HepG2 (cell line): Measurements from ENCODE around the gene APBB2. TPM values are rescaled to one million over a fixed set of nuclear protein-coding genes. Genes with fewer than 3 reads are reported as not detected.

Experiments
- GATA4 ChIP-seq: sonication (generic); IDR thresholded peaks from 2 replicates; pipeline ENCODE4 v1.6.1; 2016; ENCODE audit warnings: antibody characterized with exemption, low read depth, borderline replicate concordance
- KDM3A ChIP-seq: IDR thresholded peaks from 2 replicates; pipeline ENCODE4 v1.6.1; 2018; ENCODE audit warnings: low read depth, missing compliant biosample characterization
- NCOR1 ChIP-seq: fragments of 200-600 bp; sonication (generic); IDR thresholded peaks from 2 replicates; pipeline ENCODE4 v1.7.0; 2017; ENCODE audit warnings: antibody characterized with exemption, low read length, borderline replicate concordance
- NFAT5 ChIP-seq: sonication (generic); formaldehyde crosslinking; IDR thresholded peaks from 2 replicates; pipeline ENCODE4 v1.4.0; 2020; ENCODE audit warnings: missing genetic modification reagents
- SOX13 ChIP-seq, 3 experiments: fragments of 450-650 bp in 1 of 3; sonication (generic) in 1 of 3; formaldehyde crosslinking in 1 of 3; IDR thresholded peaks in 2 of 3; conservative IDR thresholded peaks in 1 of 3; 2 replicates each; pipeline versions ENCODE4 v1.5.0 to v1.6.1; 2016 to 2020; ENCODE audit warnings: antibody characterized with exemption in 1 of 3, mild to moderate bottlenecking in 1 of 3, missing compliant biosample characterization in 1 of 3, missing genetic modification reagents in 1 of 3, moderate library complexity in 1 of 3
- SP1 ChIP-seq, 2 experiments: fragments of 450-650 bp in 1 of 2; sonication (generic) in 1 of 2; formaldehyde crosslinking in 1 of 2; IDR thresholded peaks; 2 replicates each; pipeline versions ENCODE4 v1.4.0 to v1.6.1; 2016 to 2020; ENCODE audit warnings: missing genetic modification reagents in 1 of 2
- TCF7L2 ChIP-seq: IDR thresholded peaks from 2 replicates; pipeline ENCODE4 v1.6.1; 2011; ENCODE audit warnings: mild to moderate bottlenecking, low read depth, low read length, moderate library complexity
- ZFP36L2 ChIP-seq: sonication (generic); formaldehyde crosslinking; IDR thresholded peaks from 2 replicates; pipeline ENCODE4 v1.4.0; 2020; ENCODE audit warnings: missing genetic modification reagents
- ZNF331 ChIP-seq: sonication (generic); formaldehyde crosslinking; IDR thresholded peaks from 2 replicates; pipeline ENCODE4 v1.4.0; 2020; ENCODE audit warnings: missing genetic modification reagents
- ZNF629 ChIP-seq: sonication (generic); formaldehyde crosslinking; conservative IDR thresholded peaks from 2 replicates; pipeline ENCODE4 v1.5.0; 2020; ENCODE audit warnings: missing genetic modification reagents
- ZNF780A ChIP-seq: sonication (generic); formaldehyde crosslinking; IDR thresholded peaks from 2 replicates; pipeline ENCODE4 v1.8.0; 2022; ENCODE audit warnings: mild to moderate bottlenecking, missing genetic modification reagents, moderate library complexity
- polyA plus RNA-seq, 8 experiments: library from polyadenylated mRNA; depleted of rRNA in 3 of 8; stranded (reverse) in 7 of 8; unstranded in 1 of 8; fragments of >200 nt; fragmentation: Illumina TruSeq in 4 of 8; extraction: Trizol in 4 of 8; gene quantifications; 2 replicates each; pipeline versions ENCODE4 v1.2.1 to v1.2.3, GENCODE V29; 2011 to 2016; ENCODE audit warnings: low read depth in 4 of 8, missing spikeins in 1 of 8, mixed read lengths in 1 of 8; ENCODE audit not compliant: insufficient read depth in 1 of 8
- total RNA-seq, 5 experiments: library from RNA; depleted of rRNA; stranded (reverse); fragments of >200 nt; fragmentation: Illumina TruSeq; extraction: Trizol; gene quantifications; 2 replicates each; pipeline ENCODE4 v1.2.3, GENCODE V29; 2016; ENCODE audit warnings: low read depth in 1 of 5

Gene APBB2
- total and polyA plus RNA-seq, 2 of the 13 experiments (the other 11 are each of a cell fraction or from before 2014, with no cell fraction given): 11.7 to 17.0 TPM

GRCh38 chr4:41144812-41145211 lies 69.5 kb downstream of the APBB2 start (continued):
- no peak for TF ChIP-seq NFAT5
- TF ChIP-seq ZNF780A: no peak
- TF ChIP-seq ZFP36L2: no peak
- 0 out of 2 replicates have a peak, but pooled peaks have one; percentile 15 for TF ChIP-seq ZNF331 (CRISPR knock-in tag)
- no peak for TF ChIP-seq SP1 (IDR thresholded peaks at IDR 0.05)
- no peak for TF ChIP-seq SP1 (CRISPR knock-in tag; IDR thresholded peaks at IDR 0.05)
- TF ChIP-seq KDM3A (CRISPR knock-in tag): no peak
- no peak for TF ChIP-seq TCF7L2
- TF ChIP-seq SOX13 (IDR thresholded peaks at IDR 0.05): no peak
- peak in 1 of 2 experiments; percentile 25; a peak in 1 of 4 replicates for TF ChIP-seq SOX13 (CRISPR knock-in tag; conservative IDR thresholded peaks at IDR 0.05 in 1 of 2, IDR thresholded peaks at IDR 0.05 in 1 of 2)
- no peak for TF ChIP-seq NCOR1
- no peak for TF ChIP-seq GATA4
- TF ChIP-seq ZNF629 (CRISPR knock-in tag): 0 out of 2 replicates have a peak, but pooled peaks have one; percentile 12
